Panc1 (cell line): ENCODE data around the gene MSTN.

Experiments used
- POLR2AphosphoS5 ChIP-seq: IDR thresholded peaks from 2 replicates; pipeline ENCODE4 v1.6.1; 2012; ENCODE audit warnings: mild to moderate bottlenecking, low read depth, low read length, moderate library complexity
- SIN3A ChIP-seq: IDR thresholded peaks from 2 replicates; pipeline ENCODE4 v1.6.1; 2012; ENCODE audit warnings: low read depth, mild to moderate bottlenecking, low read length, moderate library complexity, borderline replicate concordance; ENCODE audit not compliant: insufficient read depth
- TF ChIP-seq, protein P1 (sequence below): fragments of 450-650 bp; IDR thresholded peaks from 2 replicates; pipeline ENCODE4 v1.5.1; 2017; ENCODE audit warnings: mild to moderate bottlenecking
- TF ChIP-seq, protein P2 (sequence below), 2 experiments: IDR thresholded peaks; 2 replicates each; pipeline ENCODE4 v1.6.1; 2011 to 2012; ENCODE audit warnings: low read depth in 2 of 2, control low read depth in 1 of 2, low read length in 1 of 2, mild to moderate bottlenecking in 1 of 2, moderate library complexity in 1 of 2; ENCODE audit not compliant: insufficient read depth in 1 of 2

- TF ChIP-seq, protein P1, sequence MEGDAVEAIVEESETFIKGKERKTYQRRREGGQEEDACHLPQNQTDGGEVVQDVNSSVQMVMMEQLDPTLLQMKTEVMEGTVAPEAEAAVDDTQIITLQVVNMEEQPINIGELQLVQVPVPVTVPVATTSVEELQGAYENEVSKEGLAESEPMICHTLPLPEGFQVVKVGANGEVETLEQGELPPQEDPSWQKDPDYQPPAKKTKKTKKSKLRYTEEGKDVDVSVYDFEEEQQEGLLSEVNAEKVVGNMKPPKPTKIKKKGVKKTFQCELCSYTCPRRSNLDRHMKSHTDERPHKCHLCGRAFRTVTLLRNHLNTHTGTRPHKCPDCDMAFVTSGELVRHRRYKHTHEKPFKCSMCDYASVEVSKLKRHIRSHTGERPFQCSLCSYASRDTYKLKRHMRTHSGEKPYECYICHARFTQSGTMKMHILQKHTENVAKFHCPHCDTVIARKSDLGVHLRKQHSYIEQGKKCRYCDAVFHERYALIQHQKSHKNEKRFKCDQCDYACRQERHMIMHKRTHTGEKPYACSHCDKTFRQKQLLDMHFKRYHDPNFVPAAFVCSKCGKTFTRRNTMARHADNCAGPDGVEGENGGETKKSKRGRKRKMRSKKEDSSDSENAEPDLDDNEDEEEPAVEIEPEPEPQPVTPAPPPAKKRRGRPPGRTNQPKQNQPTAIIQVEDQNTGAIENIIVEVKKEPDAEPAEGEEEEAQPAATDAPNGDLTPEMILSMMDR, result no peak
- TF ChIP-seq, protein P2, sequence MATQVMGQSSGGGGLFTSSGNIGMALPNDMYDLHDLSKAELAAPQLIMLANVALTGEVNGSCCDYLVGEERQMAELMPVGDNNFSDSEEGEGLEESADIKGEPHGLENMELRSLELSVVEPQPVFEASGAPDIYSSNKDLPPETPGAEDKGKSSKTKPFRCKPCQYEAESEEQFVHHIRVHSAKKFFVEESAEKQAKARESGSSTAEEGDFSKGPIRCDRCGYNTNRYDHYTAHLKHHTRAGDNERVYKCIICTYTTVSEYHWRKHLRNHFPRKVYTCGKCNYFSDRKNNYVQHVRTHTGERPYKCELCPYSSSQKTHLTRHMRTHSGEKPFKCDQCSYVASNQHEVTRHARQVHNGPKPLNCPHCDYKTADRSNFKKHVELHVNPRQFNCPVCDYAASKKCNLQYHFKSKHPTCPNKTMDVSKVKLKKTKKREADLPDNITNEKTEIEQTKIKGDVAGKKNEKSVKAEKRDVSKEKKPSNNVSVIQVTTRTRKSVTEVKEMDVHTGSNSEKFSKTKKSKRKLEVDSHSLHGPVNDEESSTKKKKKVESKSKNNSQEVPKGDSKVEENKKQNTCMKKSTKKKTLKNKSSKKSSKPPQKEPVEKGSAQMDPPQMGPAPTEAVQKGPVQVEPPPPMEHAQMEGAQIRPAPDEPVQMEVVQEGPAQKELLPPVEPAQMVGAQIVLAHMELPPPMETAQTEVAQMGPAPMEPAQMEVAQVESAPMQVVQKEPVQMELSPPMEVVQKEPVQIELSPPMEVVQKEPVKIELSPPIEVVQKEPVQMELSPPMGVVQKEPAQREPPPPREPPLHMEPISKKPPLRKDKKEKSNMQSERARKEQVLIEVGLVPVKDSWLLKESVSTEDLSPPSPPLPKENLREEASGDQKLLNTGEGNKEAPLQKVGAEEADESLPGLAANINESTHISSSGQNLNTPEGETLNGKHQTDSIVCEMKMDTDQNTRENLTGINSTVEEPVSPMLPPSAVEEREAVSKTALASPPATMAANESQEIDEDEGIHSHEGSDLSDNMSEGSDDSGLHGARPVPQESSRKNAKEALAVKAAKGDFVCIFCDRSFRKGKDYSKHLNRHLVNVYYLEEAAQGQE (IDR thresholded peaks at IDR 0.05; ENCODE audit: insufficient read depth in 1 of 2, low read depth in 2 of 2, low read length in 1 of 2), result no peak
- no peak for TF ChIP-seq POLR2AphosphoS5
- no peak for TF ChIP-seq SIN3A
These were observed 2.5 kb downstream of the MSTN start for GRCh38 chr2:190060019-190060418.
